ELF-1 (cell line): ENCODE measurements around the gene MUC21.
"Not testable (repeated sequence)": the region's sequence is repeated elsewhere in the genome, so short reads cannot be mapped to it uniquely, and the experiment has no call there.

Source experiments
- DNase-seq: peaks from one replicate; pipeline ENCODE4 v3.0.0-alpha.2; 2016; ENCODE audit warnings: low read depth, low spot score

Gene MUC21

DNA sequence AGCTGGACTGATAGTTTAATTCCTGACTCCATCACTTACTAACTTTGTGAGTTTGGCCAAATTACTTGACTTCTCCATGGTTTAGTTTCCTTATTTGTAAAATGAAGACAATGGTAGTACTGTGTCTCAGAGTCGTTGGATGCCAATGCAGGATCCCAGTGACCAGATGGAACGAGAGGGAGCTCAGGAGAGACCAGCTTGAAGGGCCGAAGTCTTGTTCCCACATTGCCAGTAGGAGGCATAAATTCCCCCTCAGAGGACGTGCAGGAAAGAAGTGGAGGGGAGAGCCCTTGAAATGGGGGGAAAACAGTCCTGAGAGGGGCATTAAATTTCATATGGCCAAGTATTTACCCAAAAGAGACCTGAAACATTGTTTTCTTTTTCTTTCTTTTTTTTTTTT is 24.6 kb downstream of the MUC21 start:
- no peak for DNase-seq

DNA sequence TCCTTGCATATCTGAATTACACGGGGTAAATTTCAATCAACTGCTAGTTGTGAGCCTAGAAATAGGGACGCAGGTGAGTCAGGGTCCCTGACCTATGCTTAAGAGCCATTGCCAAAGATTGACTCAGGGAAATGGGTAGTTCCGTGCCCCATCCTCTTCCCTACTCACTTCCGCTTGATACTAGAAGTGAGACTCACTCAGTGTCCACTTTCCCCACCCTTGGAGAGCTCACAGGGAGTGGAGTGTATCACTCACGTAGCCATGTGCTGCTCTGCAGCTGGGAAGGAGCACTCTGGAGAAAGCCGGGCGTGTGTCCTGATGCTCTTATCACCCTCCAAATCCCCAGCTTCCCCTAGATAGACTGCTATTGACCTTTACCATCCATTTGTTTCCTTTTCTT is 26.2 kb downstream of the MUC21 start:
- no peak for DNase-seq

DNA sequence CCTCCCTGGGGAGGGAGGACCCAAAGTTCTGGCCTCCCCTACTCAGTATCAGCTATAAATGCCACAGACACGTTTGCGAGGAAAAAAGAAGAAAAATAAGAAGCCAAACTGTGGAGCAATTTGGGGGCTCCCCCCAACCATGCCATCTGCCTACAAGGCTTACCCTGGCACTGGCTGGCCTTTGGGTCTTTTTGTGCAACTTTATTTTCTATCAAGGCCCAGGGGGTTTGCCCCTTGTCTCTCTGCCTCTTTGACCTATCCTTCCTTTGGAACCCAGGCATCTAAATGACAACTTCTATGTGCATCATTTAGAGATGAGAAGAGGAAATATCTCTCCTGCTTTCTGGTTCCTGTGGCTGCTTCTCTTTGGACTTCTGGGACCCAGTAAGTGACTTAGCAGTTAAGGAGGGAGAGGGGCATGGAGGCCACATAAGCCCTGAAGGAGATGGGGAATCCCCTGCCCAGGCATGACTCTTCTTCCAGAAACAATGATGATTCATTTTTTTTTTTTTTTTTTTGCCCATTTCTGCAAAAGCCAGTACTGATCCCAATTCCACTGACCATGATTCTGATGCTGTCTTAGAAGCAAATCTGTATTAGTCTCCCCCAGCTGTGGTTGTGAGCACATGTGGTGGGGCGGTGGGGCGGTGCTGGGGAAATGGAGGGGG is 27.0 kb downstream of the MUC21 start, which contains the start of gene MUC22:
Gene MUC22 (plus strand): TSS at position 82 of the 668 bp plus-strand sequence. CDS start 233 bp downstream, at position 315.
- no peak for DNase-seq

DNA sequence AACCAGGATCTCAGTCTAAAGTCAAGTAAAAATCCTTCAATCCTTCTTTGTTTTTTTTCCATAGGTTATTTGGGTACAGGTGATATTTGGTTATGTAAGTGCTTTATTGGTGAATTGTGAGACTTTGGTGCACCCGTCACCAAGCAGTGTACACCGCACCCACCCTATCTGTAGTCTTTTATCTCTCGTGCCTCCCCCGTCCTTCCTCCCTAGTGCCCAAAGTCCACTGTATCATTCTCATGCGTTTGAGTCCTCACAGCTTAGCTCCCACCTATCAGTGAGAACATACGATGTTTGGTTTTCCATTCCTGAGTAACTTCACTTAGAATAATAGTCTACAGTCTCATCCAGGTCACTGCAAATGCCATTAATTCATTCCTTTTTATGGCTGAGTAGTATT is 27.6 kb downstream of the MUC21 start:
- no peak for DNase-seq

DNA sequence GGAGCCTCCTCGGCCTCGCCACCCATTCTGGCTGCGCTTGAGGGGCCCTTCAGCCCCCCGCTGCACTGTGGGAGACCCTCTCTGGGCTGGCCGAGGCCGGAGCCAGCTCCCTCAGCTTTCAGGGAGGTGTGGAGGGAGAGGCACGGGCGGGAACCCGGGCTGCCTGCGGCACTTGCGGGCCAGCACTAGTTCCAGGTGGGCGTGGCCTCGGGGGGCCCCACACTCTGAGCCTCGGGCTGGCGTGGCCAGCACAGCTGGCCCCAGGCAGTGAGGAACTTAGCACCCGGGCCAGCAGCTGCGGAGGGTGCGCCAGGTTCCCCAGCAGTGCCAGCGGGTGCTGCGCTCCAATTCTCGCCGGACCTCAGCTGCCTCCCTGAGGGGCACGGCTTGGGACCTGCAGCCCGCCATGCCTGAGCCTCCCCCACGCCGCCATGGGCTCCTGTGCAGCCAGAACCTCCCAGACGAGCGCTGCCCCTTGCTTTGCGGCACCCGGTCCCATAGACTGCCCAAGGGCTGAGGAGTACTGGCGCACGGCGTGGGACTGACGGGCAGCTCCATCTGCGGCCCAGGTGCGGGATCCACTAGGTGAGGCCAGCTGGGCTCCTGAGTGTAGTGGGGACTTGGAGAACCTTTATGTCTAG is 33.3 kb downstream of the MUC21 start:
- no peak for DNase-seq

DNA sequence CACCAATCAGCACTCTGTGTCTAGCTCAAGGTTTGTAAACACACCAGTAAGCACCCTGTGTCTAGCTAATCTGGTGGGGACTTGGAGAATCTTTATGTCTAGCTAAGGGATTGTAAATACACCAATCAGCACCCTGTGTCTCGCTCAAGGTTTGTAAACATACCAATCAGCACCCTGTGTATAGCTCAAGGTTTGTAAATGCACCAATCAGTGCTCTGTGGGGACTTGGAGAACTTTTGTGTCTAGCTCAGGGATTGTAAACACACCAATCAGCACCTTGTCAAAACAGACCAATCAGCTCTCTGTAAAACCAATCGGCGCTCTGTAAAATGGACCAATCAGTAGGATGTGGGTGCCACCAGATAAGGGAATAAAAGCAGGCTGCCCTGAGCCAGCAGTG is 33.9 kb downstream of the MUC21 start:
- not testable (repeated sequence) for DNase-seq

DNA sequence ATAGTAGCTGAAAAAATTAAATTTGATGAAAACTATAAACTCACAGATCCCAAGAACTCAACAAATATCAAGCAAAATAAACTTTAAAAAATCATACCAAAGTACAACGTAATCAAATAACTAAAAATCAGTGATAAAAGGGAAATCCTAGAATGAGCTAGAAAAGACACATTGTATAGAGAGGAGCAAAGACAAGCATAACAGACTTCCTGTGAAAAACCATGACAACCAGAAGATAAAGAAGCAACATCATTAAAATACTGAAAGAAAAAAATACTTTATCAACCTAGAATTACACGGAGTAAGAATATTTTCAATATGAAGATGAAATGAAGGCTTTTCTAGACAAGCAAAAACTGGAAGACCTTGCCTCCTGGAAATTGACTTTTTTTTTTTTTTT is 36.5 kb downstream of the MUC21 start:
- DNase-seq = no peak

DNA sequence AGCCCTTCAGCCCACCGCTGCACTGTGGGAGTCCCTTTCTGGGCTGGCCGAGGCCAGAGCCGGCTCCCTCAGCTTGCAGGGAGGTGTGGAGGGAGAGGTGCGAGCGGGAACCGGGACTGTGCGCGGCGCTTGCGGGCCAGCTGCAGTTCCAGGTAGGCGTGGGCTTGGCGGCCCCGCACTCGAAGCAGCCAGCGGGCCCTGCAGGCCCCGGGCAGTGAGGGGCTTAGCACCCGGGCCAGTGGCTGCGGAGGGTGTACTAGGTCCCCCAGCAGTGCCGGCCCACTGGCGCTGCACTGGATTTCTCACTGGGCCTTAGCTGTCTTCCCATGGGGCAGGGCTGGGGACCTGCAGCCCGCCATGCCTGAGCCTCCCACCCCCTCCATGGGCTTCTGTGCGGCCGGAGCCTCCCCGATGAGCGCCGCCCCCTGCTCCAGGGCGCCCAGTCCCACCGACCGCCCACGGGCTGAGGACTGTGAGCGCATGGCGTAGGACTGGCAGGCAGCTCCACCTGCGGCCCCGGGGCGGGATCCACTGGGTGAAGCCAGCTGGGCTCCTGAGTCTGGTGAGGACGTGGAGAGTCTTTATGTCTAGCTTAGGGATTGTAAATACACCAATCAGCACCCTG is 37.2 kb downstream of the MUC21 start:
- DNase-seq = peak; percentile 70

DNA sequence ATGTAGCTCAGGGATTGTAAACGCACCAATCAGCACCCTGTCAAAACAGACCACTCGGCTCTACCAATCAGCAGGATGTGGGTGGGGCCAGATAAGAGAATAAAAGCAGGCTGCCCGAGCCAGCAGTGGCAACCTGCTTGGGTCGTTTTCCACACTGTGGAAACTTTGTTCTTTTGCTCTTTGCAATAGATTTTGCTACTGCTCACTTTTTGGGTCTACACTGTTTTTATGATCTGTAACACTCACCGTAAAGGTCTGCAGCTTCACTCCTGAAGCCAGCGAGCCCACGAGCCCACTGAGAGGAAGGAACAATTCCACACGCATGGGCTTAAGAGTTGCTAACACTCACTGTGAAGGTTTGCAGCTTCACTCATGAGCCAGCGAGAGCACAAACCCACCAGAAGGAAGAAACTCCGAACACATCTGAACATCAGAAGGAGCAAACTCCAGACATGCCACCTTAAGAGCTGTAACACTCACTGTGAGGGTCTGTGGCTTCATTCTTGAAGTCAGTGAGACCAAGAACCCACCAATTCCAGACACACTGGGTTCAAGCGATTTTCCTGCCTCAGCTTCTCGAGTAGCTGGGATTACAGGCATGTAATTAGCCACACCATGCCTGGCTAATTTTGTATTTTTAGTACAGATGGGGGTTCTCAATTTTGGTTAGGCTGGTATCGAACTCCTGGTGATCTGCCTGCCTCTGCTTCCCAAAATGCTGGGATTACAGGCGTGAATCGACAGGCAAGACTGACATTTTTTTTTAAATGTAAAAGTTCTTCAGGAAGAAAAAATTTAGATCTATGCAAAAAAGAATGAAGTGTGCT is 38.4 kb downstream of the MUC21 start:
- DNase-seq = not testable (repeated sequence)

DNA sequence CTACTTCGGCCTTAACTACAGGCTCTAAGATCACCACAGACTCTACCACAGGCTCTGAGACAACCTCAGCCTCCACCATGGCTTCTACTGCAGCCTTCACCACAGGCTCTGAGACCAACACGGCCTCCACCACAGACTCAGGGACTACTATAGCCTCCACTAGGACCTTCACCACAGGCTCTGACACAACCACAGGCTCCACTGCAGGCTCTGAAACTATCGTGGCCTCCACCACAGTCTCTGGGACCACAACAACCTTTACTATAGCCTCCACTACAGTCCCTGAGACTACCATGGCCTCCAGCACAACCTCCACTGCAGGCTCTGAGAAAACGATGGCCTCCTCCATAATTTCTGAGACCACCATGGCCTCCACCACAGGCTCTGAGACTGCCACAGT is 42.1 kb downstream of the MUC21 start:
- DNase-seq = no peak

DNA sequence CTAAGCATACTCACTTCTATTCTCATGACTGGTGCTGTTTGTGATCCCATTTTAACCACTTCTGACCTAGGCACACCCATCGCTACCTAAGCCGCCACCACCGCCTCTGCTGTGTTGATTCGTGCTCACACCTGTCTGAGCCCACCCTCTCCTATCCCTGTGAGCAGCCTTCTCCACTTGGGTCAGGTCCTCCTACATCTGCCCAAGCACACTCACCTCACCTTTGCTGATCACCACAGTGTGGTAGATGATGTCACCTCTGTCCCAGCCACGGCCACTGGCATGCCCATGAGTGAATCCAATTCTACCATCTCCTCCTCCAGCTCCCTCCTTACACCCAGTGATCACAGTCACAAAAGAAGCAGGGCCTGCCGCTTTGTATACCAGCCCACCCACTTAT is 47.6 kb downstream of the MUC21 start:
- DNase-seq = no peak

DNA sequence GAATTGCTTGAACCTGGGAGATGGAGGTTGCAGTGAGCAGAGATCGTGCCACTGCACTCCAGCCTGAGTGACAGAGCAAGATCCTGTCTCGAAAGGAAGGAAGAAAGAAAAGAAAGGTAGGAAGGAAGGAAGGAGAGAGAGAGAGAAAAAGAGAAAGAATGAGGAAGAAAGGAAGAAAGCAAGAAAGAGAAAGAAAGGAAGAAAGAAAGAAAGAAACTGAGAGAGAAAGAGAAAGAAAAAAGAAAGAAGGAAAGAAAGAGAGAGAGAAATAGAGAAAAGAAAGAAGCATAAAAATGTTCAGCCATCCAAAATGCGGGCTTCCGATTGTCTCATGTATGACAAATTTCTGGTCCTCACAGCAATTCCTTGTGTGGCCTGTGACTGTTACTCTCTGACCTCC is 49.6 kb downstream of the MUC21 start:
- DNase-seq = no peak

DNA sequence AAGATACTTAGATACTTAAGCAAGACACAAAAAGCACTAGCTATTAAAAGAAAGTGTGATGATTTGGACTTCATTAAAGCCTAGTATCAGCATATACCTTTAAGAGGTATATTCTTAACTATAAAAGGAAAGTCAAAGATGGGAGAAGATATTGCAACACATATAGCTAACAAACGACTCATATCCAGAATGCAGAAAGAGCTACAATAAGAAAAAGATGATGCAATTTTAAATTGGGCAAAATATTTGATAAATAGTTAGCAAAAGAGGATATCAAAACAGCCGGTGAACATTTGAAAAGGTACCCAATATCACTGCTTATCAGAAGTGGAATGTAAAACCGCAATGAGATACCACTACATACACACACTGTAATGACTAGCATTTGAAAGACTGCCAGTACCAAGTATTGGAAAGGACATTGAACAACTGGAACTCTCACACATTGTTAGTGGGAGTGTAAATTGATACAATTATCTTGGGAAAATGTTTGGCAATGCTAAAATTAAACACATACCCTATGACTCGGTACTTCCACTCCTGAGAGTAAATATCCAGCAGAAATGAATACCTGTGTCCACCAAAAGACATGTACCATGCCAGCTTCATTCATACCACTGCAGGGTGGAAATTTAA is 52.5 kb downstream of the MUC21 start:
- no peak for DNase-seq

DNA sequence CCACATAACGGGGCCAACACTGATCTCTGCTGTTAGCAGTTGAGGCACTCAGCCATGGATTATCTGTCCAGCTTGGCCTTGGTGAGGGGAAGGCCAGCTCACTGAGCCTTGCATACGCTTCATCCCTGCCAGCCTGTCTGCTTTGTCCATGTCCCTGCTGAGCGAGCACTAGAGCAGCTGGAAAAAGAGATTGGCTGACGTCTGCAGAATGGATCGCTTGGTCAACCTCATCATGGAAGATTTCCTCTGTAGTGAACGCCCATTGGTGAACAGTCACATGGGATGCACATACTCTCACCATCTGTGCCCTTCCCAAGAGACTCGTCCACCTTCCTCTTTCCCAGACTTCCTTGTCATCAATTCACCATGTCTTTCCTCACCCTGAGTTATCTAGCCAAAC is 53.7 kb downstream of the MUC21 start:
- DNase-seq = no peak

DNA sequence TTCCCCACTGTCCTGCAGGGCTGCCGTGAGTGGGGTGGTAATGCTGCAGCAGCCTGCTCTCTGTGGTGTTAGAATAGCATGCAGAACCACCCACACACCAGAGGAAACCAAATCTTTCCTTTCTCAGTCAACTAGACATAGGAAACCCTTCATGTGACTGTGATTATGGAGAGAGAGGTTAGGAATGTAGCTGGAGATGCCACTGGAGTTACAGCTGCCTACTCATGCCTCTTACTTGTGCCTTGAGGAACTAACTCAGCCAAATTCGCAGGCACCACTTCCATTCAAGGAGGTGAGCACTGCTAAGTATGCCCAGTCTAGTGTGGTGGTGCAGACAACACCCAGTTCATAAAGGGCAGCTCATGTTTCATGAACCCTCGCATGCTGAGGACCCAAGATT is 54.2 kb downstream of the MUC21 start:
- no peak for DNase-seq

DNA sequence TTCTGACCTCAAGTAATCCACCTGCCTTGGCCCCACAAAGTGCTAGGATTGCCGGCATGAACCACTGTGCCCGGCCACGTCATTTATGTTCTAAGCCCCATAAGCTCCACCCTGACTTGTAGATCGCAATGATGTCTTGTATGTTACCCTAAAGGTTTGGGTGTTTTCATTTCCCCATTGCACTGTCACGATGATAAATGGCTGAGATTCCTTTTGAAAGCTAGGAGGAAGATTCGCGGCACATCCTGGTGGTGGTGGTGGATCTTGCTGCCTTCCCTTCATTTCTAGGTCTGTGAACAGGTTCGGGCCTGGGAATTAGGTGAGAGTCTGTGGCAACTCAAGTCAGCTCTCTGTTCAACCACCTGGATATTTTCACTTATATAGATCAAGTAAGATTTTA is 55.0 kb downstream of the MUC21 start:
- no peak for DNase-seq
